K562 (cell line): ENCODE data around the gene GPRC5B. TPM values are rescaled to one million over a fixed set of nuclear protein-coding genes. Genes with fewer than 3 reads are reported as not detected.

Experiments
- CTCFL ChIP-seq: IDR thresholded peaks from 2 replicates; pipeline ENCODE4 v1.6.1; 2011; ENCODE audit warnings: borderline replicate concordance, low read depth, mild to moderate bottlenecking, moderate library complexity, low read length; ENCODE audit not compliant: insufficient read depth, poor library complexity, severe bottlenecking
- HOXB6 ChIP-seq: fragments of 250-450 bp; sonication (Bioruptor Pico); IDR thresholded peaks from 2 replicates; pipeline ENCODE4 v1.5.1; 2022; ENCODE audit warnings: mild to moderate bottlenecking, borderline replicate concordance
- KDM5B ChIP-seq: fragments of 200-600 bp; sonication (generic); IDR thresholded peaks from 2 replicates; pipeline ENCODE4 v1.6.1; 2012; ENCODE audit warnings: low read depth, mild to moderate bottlenecking, moderate library complexity, low read length, control low read depth, inconsistent platforms; ENCODE audit not compliant: insufficient replicate concordance
- RBFOX2 ChIP-seq: fragments of 200-400 bp; formaldehyde crosslinking; IDR thresholded peaks from 2 replicates; pipeline ENCODE4 v1.6.1; 2017; ENCODE audit warnings: low read depth, mild to moderate bottlenecking, low read length, moderate library complexity
- THAP12 ChIP-seq: fragments of 250-450 bp; sonication (Bioruptor Pico); IDR thresholded peaks from 2 replicates; pipeline ENCODE4 v1.9.0; 2021; ENCODE audit warnings: mild to moderate bottlenecking, inconsistent platforms
- ZBTB40 ChIP-seq, 2 experiments: fragments of 450-650 bp in 1 of 2; sonication (generic) in 1 of 2; formaldehyde crosslinking in 1 of 2; IDR thresholded peaks; 2 replicates each; pipeline versions ENCODE4 v1.7.1 to v1.9.0; 2016 to 2022; ENCODE audit warnings: inconsistent platforms in 1 of 2, mild to moderate bottlenecking in 1 of 2, missing genetic modification reagents in 1 of 2
- ZBTB7A ChIP-seq: IDR thresholded peaks from 2 replicates; pipeline ENCODE4 v1.6.1; 2011; ENCODE audit warnings: low read depth, mild to moderate bottlenecking, low read length, moderate library complexity, borderline replicate concordance; ENCODE audit not compliant: control insufficient read depth
- ZNF398 ChIP-seq: fragments of 250-450 bp; sonication (Bioruptor Pico); IDR thresholded peaks from 2 replicates; pipeline ENCODE4 v1.8.0; 2021; ENCODE audit warnings: moderate library complexity, mild to moderate bottlenecking, inconsistent platforms
- polyA plus RNA-seq, 8 experiments: library from polyadenylated mRNA; depleted of rRNA in 4 of 8; stranded (reverse) in 5 of 8; unstranded in 3 of 8; fragments of >200 nt; fragmentation: Nextera tagmentation in 2 of 8; fragmentation: Illumina TruSeq in 1 of 8; extraction: Ambion mirVana in 2 of 8; extraction: Trizol in 1 of 8; gene quantifications; 2 replicates each; pipeline versions ENCODE4 v1.2.1 to v1.2.3, GENCODE V29; 2011 to 2014; ENCODE audit warnings: inconsistent platforms in 1 of 8, missing spikeins in 1 of 8
- total RNA-seq, 7 experiments: library from RNA; depleted of rRNA in 6 of 7; stranded (reverse); fragments of >200 nt in 6 of 7; fragmentation: Illumina TruSeq in 2 of 7; extraction: Trizol in 2 of 7; gene quantifications; 2 replicates each; pipeline versions ENCODE4 v1.2.1 to v1.2.3, GENCODE V29; 2011 to 2021; ENCODE audit warnings: low replicate concordance in 1 of 7

The GPRC5B gene
- total and polyA plus RNA-seq, 9 of the 15 experiments (the other 6 are each of a cell fraction or from before 2014, with no cell fraction given): 0.65 to 5.5 (median 1.3) TPM

DNA sequence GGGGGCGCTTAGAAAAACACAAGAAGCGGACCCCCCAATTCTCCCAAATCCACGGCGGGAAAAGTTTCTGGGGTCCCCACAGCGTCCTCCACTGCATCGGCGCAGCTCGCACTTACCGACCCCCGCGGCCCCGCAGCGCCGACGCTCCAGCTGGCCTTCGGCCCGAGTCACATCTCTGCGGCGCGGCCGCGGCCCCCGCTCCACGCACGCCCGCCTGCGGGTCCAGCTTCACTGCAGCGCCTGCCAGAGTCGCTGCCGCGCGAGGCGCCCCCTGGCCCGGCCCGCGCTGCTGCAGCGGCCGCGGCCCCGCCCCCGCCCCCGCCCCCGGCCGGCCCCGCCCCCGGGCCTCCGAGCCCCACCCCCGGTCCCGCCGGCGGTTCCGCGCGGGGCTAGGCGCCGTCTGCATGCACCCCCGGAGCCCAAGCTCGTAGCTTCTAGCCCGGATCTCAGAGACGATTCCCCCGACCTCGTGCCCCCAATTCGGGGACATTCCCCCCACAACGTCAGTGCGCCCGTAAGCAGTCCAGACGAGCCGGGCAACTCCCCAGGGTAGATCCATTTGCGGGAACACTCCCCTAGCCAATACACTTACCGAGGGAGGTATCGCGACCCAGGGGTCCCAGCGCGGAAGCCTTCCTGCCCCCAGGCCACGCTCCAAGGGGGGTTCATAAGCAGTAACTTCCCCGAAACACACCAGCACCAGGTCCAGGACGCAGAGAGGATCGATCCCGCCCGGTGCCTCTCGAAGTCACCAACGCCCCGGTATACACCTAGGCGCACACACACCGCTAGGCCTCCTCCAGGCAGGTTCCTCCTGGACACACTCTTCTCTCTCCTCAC, at the start of gene GPRC5B (continued):
- TF ChIP-seq ZNF398 (no peak), ZBTB7A (peak; percentile 82), ZBTB40 (IDR thresholded peaks at IDR 0.05) (0 out of 2 replicates have a peak, but pooled peaks have one; percentile 18), ZBTB40 (CRISPR knock-in tag; IDR thresholded peaks at IDR 0.05) (no peak), CTCFL (peak; percentile 42), KDM5B (peak; percentile 31), THAP12 (no peak), HOXB6 (CRISPR knock-in tag) (no peak), RBFOX2 (peak; percentile 46; the same call in 1 of the 2 replicates)
